HG02642 (cell line): Measurements from ENCODE around the gene CALR3.
"Not testable (repeated sequence)": the region's sequence is repeated elsewhere in the genome, so short reads cannot be mapped to it uniquely, and the experiment has no call there.

Experiments
- ATAC-seq: cut with Tn5 transposase; IDR thresholded peaks from one replicate; pipeline ENCODE4 v1.9.1; 2021; ENCODE audit warnings: mild to moderate bottlenecking; ENCODE audit not compliant: unreplicated experiment, poor library complexity

CALR3 gene

DNA sequence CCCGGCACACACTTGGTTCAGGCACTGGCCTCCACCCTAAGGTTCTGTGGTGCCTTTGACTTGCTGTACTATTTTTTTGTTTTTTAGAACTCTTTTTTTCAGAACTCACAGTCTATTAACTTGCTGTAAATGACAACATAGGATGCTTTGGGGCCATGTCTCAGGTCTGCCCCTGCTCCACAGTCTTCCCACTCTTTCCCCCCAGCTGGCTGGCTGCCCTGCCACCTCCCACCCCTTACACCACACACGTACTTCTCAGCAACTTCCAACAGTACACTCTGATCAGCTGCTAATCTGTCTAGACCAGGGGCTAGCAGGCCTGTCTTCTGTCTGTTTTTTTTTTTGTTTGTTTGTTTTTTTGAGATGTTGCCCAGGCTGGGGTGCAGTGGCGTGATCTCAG lies 8.3 kb upstream of the CALR3 start:
- ATAC-seq = no peak

DNA sequence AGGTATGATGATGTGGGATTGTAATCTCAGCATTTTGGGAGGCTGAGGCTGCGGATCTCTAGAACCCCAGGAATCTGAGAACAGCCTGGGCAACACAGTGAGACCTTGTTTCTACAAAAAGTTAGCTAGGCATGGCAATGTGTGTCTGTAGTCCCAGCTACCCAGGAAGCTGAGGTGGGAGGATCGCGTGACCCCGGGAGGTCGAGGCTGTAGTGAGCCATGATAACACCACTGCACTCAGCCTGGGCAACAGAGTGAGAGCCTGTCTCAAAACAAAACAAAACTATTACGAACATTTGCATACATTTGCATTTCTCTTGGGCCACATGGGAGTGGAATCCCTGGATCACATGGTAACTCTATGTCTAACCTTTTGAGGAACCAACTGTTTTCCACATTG lies 1.9 kb upstream of the CALR3 start:
- no peak for ATAC-seq

DNA sequence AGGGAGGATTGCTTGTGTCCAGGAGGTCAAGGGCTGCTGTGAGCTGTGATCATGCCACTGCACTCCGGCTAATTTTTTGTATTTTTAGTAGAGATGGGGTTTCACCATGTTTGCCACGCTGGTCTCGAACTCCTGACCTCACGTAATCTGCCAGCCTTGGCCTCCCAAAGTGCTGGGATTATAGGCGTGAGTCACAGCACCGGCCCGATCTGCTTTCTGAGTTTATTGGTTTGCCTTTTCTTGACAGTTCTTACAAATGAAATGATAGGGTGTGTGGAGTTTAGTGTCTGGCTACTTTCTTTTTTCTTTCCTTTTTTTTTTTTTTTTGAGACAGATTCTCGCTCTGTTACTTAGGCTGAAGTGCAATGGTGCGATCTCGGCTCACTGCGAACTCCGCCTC lies 1.1 kb upstream of the CALR3 start:
- no peak for ATAC-seq

DNA sequence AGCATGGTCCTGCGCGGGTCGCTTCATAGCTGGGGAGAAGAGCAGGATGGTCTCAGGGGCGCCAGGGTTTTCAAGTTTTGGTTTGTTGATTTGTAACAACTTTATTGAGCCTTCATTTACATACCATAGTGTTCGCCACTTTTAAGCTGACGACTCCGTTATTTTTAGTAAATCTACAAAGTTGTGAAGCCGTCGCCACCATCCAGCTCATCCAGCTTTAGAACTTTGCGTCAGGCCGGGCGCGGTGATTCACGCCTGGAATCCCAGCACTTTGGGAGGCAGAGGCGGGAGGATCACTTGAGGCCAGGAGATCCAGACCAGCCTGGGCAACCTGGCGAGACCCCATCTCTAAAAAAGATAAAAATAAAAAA lies 631 bp upstream of the CALR3 start:
- no peak for ATAC-seq

DNA sequence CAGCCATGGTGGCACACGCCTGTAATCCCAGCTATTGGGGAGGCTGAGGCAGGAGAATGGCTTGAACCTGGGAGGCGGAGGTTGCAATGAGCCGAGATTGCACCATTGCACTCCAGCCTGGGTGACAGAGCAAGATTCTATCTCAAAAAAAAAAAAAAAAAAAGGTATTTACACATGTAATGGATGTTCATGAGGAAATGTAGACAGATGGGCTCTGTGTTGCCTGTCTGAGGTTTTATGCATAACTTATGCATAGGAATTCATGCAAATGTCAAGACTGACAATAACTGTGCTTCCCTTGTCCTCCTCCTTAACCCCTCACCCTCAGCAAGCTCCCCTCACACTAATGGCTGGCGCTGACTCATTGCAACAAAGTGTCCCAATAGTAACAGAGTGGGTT lies 9.5 kb downstream of the CALR3 start:
- ATAC-seq = not testable (repeated sequence)

DNA sequence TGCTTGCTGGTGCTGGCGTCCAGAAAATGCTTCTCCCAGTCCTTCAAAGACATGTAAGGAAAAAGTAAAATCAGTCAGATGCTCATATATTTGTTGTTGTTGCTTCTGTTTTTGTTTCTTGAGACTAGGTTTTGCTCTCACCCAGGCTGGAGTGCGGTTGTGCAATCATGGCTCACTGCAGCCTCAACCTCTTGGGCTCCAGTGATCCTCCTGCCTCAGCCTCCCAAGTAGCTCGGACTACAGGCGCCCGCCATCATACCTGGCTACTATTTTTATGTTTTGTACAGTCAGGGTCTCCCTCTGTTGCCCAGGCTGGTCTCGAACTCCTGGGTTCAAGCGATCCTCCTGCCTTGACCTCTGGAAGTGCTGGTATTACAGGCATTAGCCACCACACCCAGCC lies 13.2 kb downstream of the CALR3 start:
- no peak for ATAC-seq

DNA sequence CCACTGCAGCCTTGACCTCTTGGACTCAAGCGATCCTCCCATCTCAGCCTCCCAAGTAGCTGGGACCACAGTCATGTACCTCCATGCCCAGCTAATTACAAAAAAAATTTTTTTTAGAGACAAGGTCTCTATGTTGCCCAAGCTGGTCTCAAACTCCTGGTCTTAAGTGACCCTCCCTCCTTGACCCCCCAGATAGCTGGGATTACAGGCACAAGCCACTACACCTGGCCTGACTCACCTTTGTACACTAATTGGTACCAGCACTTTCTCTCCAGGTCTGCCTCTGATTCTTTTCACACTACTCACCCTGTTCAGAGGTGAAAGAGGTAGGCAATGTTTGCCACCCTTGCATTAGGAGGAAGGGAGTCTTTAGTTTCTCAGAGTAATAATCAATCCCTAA lies 18.7 kb downstream of the CALR3 start:
- ATAC-seq = no peak

DNA sequence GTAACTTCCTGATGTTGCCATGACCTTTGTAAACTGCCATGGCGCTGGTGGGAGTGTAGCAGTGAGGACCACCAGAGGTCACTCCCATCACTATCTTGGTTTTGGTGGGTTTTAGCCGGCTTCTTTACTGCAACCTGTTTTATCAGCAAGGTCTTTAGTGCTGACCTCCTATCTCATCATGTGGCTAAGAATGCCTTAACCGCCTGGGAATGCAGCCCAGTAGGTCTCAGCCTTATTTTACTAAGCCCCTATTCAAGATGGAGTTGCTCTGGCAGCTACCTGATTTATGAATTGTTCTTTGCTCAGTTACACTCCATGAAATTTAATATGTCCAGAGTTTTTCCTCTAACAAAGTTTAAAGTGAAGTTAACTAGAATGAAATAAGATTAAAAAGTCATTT lies 19.6 kb downstream of the CALR3 start:
- no peak for ATAC-seq

DNA sequence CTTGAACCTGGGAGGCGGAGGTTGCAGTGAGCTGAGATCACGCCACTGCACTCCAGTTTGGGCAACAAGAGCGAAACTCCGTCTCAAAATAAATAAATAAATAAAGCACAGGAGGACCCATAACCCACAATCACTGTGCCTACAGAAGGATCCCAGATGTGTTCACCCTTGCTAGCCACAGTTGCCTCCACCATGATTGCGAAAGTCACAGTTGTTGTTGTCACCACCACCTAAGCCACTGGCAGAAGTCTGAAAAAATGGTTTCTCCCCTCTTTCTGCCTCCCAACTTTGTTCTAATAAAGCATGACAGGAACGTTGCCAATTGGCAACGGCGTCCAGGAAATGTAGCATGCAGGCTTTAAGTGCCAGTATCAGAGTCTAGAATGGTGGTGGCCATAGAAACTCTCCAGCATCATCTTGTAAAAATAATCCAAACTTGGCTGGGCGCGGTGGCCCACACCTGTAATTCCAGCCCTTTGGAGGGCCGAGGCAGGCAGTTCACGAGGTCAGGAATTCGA lies 22.0 kb downstream of the CALR3 start:
- no peak for ATAC-seq

DNA sequence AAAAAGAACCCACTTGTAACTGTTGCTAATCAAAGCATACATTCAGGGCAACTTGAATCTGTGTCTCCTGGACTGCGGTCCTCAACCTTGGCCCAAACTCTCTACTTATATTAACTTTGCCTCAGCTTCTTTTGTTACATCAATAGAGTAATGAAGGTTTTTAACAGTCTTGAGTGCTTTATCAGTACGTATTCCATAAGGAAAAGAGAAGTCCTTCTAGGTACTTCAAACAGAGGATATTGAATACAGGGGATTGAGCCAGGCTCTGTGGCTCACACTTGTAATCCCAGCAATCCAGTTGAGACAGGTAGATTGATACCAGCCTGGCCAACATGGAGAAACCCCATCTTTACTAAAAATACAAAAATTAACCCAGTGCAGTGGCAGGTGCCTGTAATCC lies 23.0 kb downstream of the CALR3 start:
- ATAC-seq = no peak

DNA sequence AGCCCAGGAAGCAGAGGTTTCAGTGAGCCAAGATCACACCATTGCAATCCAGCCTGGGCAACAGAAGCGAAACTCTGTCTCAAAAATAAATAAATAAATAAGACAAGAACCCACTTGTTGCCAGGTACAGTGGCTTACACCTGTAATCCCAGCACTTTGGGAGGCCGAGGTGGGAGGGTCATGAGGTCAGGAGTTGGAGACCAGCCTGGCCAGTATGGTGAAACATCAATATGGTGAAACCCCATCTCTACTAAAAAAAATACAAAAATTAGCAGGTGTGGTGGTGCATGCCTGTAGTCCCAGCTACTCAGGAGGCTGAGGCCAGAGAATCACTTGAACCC lies 23.4 kb downstream of the CALR3 start:
- ATAC-seq = not testable (repeated sequence)

DNA sequence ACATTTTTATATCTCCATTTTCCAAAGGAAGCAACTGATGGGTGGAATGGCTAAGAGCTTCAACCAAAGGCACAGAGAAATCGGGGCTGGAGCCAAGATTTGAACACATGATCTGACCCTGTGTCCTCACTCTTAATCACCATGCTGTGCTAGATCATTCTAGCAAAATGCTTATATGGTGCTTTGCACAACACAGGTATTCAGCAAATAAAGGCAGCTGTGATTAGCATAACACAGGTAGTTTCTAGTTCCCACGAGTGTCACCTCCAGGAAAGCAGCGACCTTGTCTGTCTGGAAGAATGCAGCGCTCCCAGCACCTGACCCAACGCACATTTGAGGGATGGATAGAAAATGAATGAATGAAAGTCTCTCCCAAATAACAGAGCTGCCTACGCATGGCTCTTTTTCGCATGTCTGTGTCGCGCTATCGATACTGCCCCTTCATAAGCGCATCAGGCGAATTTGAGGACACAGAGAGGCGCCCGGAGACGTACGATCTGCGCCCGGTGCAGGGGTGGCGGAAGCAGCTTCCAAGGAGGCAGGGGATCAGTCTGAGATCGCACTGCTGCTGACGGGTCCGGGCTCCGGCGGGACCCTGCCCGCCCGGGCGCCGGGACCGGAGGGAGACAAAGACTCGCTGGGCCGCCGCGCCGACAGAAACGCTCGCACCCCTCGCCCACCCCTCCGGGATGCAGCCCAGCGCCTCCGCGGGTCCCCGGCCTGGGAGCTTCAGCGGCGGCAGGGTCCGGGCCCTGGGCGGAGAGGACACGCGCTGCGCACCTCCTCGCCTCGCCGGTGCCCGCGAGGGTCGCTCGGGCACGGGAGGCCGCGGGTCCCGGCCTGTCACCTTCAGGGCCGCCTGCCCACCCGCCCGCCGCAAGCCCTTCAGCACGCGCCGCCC lies 24.8 kb downstream of the CALR3 start:
- ATAC-seq = peak; percentile 27

DNA sequence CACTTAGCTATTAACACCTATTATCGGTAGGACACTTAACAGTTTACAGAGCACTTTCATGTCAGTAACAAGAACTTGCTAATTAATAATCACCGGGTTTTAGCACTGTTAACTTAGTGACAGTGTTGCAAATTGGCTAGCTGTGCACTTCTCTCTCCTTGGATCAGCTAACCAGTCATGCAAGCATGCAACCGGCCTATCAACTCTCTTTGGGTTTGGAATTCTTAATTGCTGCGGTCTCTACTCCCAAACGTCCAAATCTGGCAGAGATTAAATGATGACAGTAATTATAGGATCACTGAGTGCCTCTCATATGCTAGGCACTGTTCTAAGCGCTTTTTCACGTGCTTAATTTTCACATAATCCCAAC lies 25.4 kb downstream of the CALR3 start:
- ATAC-seq = no peak

DNA sequence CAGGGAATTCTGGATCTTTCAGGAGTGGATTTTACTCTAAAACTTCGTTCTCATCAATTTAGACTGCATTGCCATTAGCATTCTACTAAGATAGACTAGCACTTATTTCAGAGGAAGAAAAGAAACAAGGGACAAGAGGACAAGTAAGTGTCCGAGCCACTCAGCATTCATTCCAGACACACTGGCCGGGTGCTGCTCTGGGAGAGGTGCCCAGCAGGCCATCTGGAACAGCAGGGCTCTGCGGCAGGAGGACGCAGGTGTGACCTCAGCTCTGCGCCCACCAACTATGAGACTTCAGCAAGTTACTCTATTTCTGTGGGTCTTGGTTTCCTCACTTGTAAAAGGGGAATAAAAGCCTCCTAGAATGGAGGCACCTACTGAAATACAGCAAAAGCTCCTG lies 28.4 kb downstream of the CALR3 start:
- ATAC-seq = no peak

DNA sequence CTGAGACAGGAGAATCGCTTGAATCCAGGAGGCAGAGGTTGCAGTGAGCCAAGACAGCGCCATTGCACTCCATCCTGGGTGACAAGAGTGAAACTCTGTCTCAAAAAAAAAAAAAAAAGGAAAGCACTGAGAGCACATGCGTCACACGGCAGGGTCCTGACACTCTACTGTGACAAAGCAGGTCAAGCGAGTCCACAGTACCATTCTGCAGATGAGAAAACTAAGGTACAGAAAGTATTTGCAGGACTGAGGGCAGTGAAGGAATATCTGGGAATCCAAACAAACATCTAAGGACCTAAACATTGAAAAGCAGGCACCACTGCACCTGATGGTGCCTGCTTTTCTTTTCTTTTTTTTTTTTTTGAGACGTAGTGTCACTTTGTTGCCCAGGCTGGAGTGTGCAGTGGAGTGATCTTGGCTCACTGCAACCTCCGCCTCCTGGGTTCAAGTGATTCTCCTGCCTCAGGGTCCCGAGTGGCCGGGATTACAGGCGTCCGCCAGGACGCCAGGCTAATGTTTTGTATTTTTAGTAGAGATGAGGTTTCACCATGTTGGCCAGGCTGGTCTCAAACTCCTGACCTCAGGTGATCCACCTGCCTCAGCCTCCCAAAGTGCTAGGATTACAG lies 29.1 kb downstream of the CALR3 start:
- ATAC-seq = not testable (repeated sequence)

DNA sequence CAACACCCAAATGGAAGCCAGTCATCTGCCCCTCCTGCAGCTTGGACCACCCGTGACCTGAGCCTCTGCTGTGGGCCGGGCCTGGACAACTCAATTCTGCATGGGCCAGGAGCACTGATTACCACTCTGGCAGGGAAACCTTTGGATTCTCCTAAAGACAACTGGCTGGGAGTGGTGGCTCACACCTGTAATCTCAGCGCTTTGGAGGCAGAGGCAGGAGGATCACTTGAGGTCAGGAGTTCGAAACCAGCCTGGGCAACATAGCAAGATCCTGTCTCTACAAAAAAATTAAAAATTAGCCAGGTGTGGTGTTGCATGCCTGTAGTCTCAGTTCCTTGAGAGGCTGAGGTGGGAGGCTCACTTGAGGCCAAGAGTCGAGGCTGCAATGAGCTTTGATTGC lies 30.7 kb downstream of the CALR3 start:
- ATAC-seq = no peak

DNA sequence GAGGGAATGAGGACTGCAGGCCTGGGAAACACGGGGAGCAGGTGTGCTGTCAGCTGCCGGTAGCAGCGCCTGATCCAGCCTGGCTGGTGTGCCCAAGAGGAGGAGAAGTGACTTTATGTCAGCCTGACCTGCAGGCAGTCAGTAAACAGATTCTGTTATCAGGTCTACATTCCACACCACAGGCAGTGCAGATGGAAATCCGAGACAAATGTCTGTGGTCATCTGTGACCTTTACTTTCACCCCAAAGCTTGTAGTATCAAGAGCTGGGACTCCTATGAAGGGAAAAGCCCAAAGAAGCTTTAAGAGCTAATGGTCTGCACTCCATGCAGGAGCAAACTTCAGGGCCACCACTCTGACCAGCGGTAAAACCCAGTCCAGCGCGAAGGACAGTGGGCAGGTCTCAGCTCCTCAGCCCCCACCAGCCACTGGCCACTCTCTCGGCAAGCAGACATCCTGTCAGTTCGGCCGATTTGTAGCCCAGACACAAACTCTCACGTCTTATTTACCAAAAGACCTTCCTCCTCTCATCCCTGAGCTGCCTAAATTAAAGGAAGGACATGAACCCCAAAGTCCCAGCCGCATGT lies 31.9 kb downstream of the CALR3 start:
- no peak for ATAC-seq

DNA sequence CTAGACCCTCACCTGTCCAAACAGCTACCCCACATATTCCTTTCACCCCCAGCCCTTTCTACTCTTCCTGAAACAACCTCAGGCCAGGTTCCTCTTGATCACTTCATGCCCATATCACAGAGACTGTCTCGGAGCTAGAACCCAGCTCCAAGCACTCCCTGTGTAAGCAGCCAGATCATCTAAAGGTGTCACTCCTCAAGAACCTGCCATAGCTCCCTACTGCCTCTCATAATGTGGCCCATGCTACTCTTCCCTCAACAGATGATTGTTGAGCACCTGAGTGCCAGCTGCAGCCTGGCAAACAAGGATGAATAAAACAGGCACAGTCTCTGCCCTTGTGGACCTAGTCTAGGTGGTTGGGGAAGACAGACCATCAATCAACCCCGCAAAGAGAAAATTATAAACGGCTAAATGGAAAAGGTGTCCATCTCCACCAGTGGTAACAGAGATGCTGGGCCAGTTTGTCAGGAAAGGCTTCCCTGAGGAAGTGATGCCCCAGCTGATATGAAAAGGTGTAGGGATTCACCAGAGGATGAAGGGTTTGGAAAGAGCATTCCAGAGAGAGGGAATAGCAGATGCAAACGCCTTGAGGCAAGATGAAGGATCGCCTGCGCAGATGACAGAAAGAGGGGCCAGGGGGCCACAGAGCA lies 32.5 kb downstream of the CALR3 start:
- no peak for ATAC-seq

DNA sequence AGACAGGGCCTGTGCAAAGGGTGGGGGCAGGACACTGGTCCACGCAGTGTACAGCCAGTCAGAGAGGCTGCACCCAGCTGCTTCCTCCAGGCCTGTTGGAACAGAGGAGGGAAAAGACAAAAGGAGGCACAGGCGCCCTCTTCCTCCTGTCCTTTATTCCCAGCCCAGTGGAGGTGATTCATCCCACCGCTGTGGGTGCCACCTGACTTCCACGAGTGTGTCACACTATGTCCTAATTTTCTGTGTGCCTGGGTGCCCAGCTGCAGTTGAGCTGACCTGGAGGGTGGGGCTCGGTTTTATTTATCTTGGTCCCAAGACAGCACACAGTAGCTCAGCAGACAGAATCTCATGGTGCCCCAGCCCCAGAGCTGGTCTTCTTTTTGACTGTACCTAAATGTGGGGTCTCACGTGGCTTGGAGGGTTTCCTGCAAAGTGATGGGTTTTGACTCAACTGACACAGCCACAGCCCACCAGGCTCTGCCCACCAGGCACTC lies 33.2 kb downstream of the CALR3 start:
- ATAC-seq = no peak

DNA sequence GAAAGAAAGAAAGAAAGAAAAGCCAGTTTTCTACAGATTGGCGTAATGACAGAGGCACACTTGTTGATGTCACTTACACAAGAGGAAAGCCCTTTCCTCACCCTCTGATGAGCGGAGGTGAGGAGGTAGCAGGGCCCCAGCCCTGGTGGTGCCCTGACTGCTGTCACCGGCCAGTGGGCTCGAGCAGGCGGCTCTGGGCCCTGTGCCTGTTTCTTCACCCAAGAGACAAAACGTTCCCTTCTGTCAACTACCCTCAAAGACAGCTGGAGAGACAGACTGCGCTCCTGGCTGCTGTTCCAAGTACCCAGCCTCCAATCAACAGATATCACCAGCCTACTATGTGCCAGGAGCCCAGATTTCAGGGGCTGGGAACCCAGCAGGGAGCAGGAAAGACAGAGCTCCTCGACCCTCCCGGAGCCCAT lies 34.3 kb downstream of the CALR3 start:
- no peak for ATAC-seq

DNA sequence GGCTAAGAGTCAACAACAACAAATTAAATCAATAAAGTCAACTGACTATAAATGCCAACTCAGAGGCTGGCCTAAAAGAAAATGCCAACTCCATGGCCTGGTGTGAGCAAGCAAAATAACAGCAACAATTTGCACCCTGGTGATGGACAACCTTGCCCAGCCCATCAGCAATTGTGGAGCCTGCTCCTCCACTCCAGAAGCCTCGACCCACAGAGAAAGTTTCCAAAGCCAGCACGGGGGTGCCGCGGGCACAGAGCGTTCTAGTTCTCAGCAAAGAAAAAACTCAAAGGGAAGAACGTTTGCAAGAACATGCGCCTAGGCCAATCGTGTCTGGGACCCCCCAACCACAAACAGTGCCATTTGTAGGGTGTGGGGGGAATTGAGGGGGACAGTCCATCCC lies 35.5 kb downstream of the CALR3 start:
- ATAC-seq = no peak
